Ovary (tissue), 3 donors: Measurements from ENCODE around the gene SSX2IP.

Experiments
- CTCF ChIP-seq, 3 donors: fragments of 450-650 bp in 2 of 3; fragments of 200-600 bp in 1 of 3; IDR thresholded peaks; one replicate each; pipeline versions ENCODE4 v1.5.1 to v1.8.0; 2016 to 2022; ENCODE audit warnings: antibody characterized with exemption in 3 of 3, mild to moderate bottlenecking in 1 of 3
- POLR2A ChIP-seq: fragments of 450-650 bp; IDR thresholded peaks from one replicate; pipeline ENCODE4 v1.6.1; 2017; ENCODE audit warnings: antibody characterized with exemption, mild to moderate bottlenecking, moderate library complexity
- donor health status: DM: no; HTN: no; CAD: no.

GRCh38 chr1:84674705-84675104 lies 15.6 kb downstream of the SSX2IP start:
- no peak for TF ChIP-seq POLR2A
- no peak for TF ChIP-seq CTCF (IDR thresholded peaks at IDR 0.05)
